HCT116 (cell line): ENCODE data around the gene MAOB.

Experiments used
- CEBPB ChIP-seq: IDR thresholded peaks from 2 replicates; pipeline ENCODE4 v1.6.1; 2012; ENCODE audit warnings: low read depth
- EGR1 ChIP-seq: IDR thresholded peaks from 2 replicates; pipeline ENCODE4 v1.6.1; 2012; ENCODE audit warnings: low read depth
- EZH2 ChIP-seq: fragments of 200-600 bp; sonication (generic); IDR thresholded peaks from 2 replicates; pipeline ENCODE4 v1.6.1; 2017; ENCODE audit warnings: antibody characterized with exemption, mixed run types
- EZH2phosphoT487 ChIP-seq: fragments of 200-600 bp; IDR thresholded peaks from 2 replicates; pipeline ENCODE4 v1.6.1; 2018; ENCODE audit warnings: antibody characterized with exemption, borderline replicate concordance
- POLR2A ChIP-seq: IDR thresholded peaks from 2 replicates; pipeline ENCODE4 v1.7.0; 2011; ENCODE audit warnings: borderline replicate concordance; ENCODE audit not compliant: insufficient read depth, insufficient read length; ENCODE audit errors: extremely low read depth
- POLR2AphosphoS5 ChIP-seq: IDR thresholded peaks from 2 replicates; pipeline ENCODE4 v1.6.1; 2011; ENCODE audit warnings: mild to moderate bottlenecking, low read depth, low read length, moderate library complexity
- RAD21 ChIP-seq: IDR thresholded peaks from 2 replicates; pipeline ENCODE4 v1.6.1; 2012; ENCODE audit warnings: low read depth, mild to moderate bottlenecking
- TCF7L2 ChIP-seq: IDR thresholded peaks from 2 replicates; pipeline ENCODE4 v1.7.0; 2011; ENCODE audit warnings: borderline replicate concordance, inconsistent platforms; ENCODE audit not compliant: insufficient read depth, insufficient read length; ENCODE audit errors: extremely low read depth
- YY1 ChIP-seq: IDR thresholded peaks from 2 replicates; pipeline ENCODE4 v1.6.1; 2011; ENCODE audit warnings: low read length, low read depth, moderate library complexity, mild to moderate bottlenecking; ENCODE audit not compliant: insufficient replicate concordance; ENCODE audit errors: extremely low read depth
- ZNF274 ChIP-seq: fragments of 200-500 bp; sonication (Bioruptor generic); IDR thresholded peaks from 2 replicates; pipeline ENCODE4 v1.6.1; 2014; ENCODE audit warnings: mild to moderate bottlenecking, low read depth, low read length, inconsistent platforms
- TF ChIP-seq, protein P1 (sequence below), 3 experiments: fragments of 200-600 bp in 1 of 3; sonication (generic) in 1 of 3; IDR thresholded peaks in 2 of 3; conservative IDR thresholded peaks in 1 of 3; 2 replicates each; pipeline ENCODE4 v1.5.1; 2012 to 2017; ENCODE audit warnings: low read depth in 2 of 3, low read length in 2 of 3, antibody characterized with exemption in 1 of 3, borderline replicate concordance in 1 of 3, control low read depth in 1 of 3, mild to moderate bottlenecking in 1 of 3, mixed read lengths in 1 of 3, mixed run types in 1 of 3, moderate library complexity in 1 of 3; ENCODE audit not compliant: insufficient read depth in 1 of 3
- TF ChIP-seq, protein P2 (sequence below): IDR thresholded peaks from 2 replicates; pipeline ENCODE4 v1.6.1; 2012; ENCODE audit warnings: low read depth
- TF ChIP-seq, protein P3 (sequence below): IDR thresholded peaks from 2 replicates; pipeline ENCODE4 v1.6.1; 2012

DNA sequence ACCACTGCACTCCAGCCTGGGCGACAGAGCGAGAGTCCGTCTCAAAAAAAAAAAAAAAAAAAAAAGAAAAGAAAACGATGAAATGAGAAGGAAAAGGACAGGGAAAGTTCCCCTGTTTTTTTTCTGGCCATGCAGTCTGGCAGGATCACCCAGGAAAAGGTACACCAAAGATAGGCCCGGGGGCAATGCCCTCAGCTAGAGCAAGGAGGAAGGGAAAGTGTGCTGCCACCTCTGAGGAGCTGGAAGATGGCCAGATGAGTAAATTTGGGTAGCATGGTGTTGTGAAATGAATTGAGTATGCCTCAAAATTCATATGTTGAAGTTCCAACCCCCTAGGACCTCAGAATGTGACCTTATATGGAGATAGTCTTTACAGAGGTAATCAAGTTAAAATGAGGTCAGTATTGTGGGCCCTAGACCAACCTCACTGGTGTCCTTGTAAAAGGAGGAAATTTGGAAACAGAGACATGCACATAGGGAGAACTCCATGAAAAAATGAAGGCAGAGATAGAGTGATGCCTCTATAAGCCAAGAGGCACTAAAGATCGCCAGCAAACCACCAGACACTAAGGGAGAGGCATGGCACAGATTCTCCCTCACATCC is 28.9 kb downstream of the MAOB start:
- TF ChIP-seq, protein P1, sequence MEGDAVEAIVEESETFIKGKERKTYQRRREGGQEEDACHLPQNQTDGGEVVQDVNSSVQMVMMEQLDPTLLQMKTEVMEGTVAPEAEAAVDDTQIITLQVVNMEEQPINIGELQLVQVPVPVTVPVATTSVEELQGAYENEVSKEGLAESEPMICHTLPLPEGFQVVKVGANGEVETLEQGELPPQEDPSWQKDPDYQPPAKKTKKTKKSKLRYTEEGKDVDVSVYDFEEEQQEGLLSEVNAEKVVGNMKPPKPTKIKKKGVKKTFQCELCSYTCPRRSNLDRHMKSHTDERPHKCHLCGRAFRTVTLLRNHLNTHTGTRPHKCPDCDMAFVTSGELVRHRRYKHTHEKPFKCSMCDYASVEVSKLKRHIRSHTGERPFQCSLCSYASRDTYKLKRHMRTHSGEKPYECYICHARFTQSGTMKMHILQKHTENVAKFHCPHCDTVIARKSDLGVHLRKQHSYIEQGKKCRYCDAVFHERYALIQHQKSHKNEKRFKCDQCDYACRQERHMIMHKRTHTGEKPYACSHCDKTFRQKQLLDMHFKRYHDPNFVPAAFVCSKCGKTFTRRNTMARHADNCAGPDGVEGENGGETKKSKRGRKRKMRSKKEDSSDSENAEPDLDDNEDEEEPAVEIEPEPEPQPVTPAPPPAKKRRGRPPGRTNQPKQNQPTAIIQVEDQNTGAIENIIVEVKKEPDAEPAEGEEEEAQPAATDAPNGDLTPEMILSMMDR (IDR thresholded peaks at IDR 0.05 in 2 of 3, conservative IDR thresholded peaks at IDR 0.05 in 1 of 3; ENCODE audit: borderline replicate concordance in 1 of 3, insufficient read depth in 1 of 3, low read depth in 2 of 3, low read length in 2 of 3), result no peak
- TF ChIP-seq POLR2AphosphoS5, result no peak
- no peak for TF ChIP-seq EGR1
- TF ChIP-seq EZH2, result no peak
- TF ChIP-seq, protein P2, sequence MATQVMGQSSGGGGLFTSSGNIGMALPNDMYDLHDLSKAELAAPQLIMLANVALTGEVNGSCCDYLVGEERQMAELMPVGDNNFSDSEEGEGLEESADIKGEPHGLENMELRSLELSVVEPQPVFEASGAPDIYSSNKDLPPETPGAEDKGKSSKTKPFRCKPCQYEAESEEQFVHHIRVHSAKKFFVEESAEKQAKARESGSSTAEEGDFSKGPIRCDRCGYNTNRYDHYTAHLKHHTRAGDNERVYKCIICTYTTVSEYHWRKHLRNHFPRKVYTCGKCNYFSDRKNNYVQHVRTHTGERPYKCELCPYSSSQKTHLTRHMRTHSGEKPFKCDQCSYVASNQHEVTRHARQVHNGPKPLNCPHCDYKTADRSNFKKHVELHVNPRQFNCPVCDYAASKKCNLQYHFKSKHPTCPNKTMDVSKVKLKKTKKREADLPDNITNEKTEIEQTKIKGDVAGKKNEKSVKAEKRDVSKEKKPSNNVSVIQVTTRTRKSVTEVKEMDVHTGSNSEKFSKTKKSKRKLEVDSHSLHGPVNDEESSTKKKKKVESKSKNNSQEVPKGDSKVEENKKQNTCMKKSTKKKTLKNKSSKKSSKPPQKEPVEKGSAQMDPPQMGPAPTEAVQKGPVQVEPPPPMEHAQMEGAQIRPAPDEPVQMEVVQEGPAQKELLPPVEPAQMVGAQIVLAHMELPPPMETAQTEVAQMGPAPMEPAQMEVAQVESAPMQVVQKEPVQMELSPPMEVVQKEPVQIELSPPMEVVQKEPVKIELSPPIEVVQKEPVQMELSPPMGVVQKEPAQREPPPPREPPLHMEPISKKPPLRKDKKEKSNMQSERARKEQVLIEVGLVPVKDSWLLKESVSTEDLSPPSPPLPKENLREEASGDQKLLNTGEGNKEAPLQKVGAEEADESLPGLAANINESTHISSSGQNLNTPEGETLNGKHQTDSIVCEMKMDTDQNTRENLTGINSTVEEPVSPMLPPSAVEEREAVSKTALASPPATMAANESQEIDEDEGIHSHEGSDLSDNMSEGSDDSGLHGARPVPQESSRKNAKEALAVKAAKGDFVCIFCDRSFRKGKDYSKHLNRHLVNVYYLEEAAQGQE, result no peak
- TF ChIP-seq, protein P3, sequence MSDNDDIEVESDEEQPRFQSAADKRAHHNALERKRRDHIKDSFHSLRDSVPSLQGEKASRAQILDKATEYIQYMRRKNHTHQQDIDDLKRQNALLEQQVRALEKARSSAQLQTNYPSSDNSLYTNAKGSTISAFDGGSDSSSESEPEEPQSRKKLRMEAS, result no peak
- TF ChIP-seq YY1, result no peak
- TF ChIP-seq EZH2phosphoT487, result no peak
- TF ChIP-seq CEBPB, result no peak
- no peak for TF ChIP-seq POLR2A
- TF ChIP-seq ZNF274, result no peak
- no peak for TF ChIP-seq RAD21
- no peak for TF ChIP-seq TCF7L2
